HCT116 (cell line): ENCODE data around the gene PRXL2A.

Experiments
- CEBPB ChIP-seq: IDR thresholded peaks from 2 replicates; pipeline ENCODE4 v1.6.1; 2012; ENCODE audit warnings: low read depth
- EZH2phosphoT487 ChIP-seq: fragments of 200-600 bp; IDR thresholded peaks from 2 replicates; pipeline ENCODE4 v1.6.1; 2018; ENCODE audit warnings: antibody characterized with exemption, borderline replicate concordance
- TF ChIP-seq, protein P1 (sequence below): IDR thresholded peaks from 2 replicates; pipeline ENCODE4 v1.6.1; 2012
- TF ChIP-seq, protein P2 (sequence below): IDR thresholded peaks from 2 replicates; pipeline ENCODE4 v1.6.1; 2012; ENCODE audit warnings: low read depth

DNA sequence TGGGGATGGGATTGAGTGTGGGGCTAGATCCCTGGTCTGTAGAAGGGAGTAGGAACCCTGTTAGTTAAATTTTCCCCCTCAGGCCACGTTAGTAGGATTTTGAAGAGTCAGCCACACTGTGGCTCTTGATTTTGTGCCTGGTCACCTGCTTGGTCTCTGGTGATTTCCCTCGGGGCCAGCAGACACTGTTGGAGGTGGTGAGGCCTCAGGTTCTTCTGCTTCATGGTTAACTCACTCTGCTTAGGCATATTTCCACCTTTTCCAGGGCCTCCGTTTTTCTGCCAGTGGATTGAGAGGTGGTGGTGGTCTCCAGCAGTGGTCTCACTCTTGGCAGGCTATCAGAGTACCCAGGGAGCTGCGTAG lies 49.9 kb downstream of the PRXL2A start:
- TF ChIP-seq, protein P1, sequence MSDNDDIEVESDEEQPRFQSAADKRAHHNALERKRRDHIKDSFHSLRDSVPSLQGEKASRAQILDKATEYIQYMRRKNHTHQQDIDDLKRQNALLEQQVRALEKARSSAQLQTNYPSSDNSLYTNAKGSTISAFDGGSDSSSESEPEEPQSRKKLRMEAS: no peak
- TF ChIP-seq, protein P2, sequence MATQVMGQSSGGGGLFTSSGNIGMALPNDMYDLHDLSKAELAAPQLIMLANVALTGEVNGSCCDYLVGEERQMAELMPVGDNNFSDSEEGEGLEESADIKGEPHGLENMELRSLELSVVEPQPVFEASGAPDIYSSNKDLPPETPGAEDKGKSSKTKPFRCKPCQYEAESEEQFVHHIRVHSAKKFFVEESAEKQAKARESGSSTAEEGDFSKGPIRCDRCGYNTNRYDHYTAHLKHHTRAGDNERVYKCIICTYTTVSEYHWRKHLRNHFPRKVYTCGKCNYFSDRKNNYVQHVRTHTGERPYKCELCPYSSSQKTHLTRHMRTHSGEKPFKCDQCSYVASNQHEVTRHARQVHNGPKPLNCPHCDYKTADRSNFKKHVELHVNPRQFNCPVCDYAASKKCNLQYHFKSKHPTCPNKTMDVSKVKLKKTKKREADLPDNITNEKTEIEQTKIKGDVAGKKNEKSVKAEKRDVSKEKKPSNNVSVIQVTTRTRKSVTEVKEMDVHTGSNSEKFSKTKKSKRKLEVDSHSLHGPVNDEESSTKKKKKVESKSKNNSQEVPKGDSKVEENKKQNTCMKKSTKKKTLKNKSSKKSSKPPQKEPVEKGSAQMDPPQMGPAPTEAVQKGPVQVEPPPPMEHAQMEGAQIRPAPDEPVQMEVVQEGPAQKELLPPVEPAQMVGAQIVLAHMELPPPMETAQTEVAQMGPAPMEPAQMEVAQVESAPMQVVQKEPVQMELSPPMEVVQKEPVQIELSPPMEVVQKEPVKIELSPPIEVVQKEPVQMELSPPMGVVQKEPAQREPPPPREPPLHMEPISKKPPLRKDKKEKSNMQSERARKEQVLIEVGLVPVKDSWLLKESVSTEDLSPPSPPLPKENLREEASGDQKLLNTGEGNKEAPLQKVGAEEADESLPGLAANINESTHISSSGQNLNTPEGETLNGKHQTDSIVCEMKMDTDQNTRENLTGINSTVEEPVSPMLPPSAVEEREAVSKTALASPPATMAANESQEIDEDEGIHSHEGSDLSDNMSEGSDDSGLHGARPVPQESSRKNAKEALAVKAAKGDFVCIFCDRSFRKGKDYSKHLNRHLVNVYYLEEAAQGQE: no peak
- TF ChIP-seq CEBPB (no peak), EZH2phosphoT487 (no peak)
